HCT116 (cell line): Measurements from ENCODE around the gene TRPM4.

ENCODE experiments used
- EZH2phosphoT487 ChIP-seq: fragments of 200-600 bp; IDR thresholded peaks from 2 replicates; pipeline ENCODE4 v1.6.1; 2018; ENCODE audit warnings: antibody characterized with exemption, borderline replicate concordance
- POLR2A ChIP-seq: IDR thresholded peaks from 2 replicates; pipeline ENCODE4 v1.7.0; 2011; ENCODE audit warnings: borderline replicate concordance; ENCODE audit not compliant: insufficient read depth, insufficient read length; ENCODE audit errors: extremely low read depth
- TF ChIP-seq, protein P1 (sequence below), 3 experiments: fragments of 200-600 bp in 1 of 3; sonication (generic) in 1 of 3; IDR thresholded peaks in 2 of 3; conservative IDR thresholded peaks in 1 of 3; 2 replicates each; pipeline ENCODE4 v1.5.1; 2012 to 2017; ENCODE audit warnings: low read depth in 2 of 3, low read length in 2 of 3, antibody characterized with exemption in 1 of 3, borderline replicate concordance in 1 of 3, control low read depth in 1 of 3, mild to moderate bottlenecking in 1 of 3, mixed read lengths in 1 of 3, mixed run types in 1 of 3, moderate library complexity in 1 of 3; ENCODE audit not compliant: insufficient read depth in 1 of 3
- TF ChIP-seq, protein P2 (sequence below): IDR thresholded peaks from 2 replicates; pipeline ENCODE4 v1.6.1; 2012; ENCODE audit warnings: low read depth

DNA sequence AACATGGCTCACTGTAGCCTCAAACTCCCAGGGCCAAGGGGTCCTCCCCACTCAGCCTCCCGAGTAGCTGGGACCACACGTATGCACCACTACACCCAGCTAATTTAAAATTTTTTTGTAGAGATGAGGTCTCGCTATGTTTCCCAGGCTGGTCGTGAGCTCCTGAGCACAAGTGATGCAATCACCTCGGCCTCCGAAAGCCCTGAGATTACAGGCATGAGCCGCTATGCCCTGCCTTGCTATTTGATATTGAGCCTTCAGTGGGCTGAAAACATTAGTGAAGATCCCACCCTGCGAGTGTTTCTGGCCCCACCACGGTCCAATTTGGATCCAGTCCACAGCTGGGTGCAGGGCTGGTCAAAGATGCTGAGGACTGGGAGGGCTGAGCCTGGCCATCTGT lies 65.9 kb downstream of the TRPM4 start:
- TF ChIP-seq EZH2phosphoT487 = no peak
- TF ChIP-seq, protein P1, sequence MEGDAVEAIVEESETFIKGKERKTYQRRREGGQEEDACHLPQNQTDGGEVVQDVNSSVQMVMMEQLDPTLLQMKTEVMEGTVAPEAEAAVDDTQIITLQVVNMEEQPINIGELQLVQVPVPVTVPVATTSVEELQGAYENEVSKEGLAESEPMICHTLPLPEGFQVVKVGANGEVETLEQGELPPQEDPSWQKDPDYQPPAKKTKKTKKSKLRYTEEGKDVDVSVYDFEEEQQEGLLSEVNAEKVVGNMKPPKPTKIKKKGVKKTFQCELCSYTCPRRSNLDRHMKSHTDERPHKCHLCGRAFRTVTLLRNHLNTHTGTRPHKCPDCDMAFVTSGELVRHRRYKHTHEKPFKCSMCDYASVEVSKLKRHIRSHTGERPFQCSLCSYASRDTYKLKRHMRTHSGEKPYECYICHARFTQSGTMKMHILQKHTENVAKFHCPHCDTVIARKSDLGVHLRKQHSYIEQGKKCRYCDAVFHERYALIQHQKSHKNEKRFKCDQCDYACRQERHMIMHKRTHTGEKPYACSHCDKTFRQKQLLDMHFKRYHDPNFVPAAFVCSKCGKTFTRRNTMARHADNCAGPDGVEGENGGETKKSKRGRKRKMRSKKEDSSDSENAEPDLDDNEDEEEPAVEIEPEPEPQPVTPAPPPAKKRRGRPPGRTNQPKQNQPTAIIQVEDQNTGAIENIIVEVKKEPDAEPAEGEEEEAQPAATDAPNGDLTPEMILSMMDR (IDR thresholded peaks at IDR 0.05 in 2 of 3, conservative IDR thresholded peaks at IDR 0.05 in 1 of 3; ENCODE audit: borderline replicate concordance in 1 of 3, insufficient read depth in 1 of 3, low read depth in 2 of 3, low read length in 2 of 3) = no peak
- TF ChIP-seq, protein P2, sequence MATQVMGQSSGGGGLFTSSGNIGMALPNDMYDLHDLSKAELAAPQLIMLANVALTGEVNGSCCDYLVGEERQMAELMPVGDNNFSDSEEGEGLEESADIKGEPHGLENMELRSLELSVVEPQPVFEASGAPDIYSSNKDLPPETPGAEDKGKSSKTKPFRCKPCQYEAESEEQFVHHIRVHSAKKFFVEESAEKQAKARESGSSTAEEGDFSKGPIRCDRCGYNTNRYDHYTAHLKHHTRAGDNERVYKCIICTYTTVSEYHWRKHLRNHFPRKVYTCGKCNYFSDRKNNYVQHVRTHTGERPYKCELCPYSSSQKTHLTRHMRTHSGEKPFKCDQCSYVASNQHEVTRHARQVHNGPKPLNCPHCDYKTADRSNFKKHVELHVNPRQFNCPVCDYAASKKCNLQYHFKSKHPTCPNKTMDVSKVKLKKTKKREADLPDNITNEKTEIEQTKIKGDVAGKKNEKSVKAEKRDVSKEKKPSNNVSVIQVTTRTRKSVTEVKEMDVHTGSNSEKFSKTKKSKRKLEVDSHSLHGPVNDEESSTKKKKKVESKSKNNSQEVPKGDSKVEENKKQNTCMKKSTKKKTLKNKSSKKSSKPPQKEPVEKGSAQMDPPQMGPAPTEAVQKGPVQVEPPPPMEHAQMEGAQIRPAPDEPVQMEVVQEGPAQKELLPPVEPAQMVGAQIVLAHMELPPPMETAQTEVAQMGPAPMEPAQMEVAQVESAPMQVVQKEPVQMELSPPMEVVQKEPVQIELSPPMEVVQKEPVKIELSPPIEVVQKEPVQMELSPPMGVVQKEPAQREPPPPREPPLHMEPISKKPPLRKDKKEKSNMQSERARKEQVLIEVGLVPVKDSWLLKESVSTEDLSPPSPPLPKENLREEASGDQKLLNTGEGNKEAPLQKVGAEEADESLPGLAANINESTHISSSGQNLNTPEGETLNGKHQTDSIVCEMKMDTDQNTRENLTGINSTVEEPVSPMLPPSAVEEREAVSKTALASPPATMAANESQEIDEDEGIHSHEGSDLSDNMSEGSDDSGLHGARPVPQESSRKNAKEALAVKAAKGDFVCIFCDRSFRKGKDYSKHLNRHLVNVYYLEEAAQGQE = no peak
- TF ChIP-seq POLR2A = no peak
